Endothelial cell of umbilical vein (primary cell): ENCODE results near the gene TSTD2. TPM values are rescaled to one million over a fixed set of nuclear protein-coding genes. Genes with fewer than 3 reads are reported as not detected.

Source experiments
- BruUV-seq: library from RNA; stranded (reverse); fragments of 400-500 nt; replicated peaks from 2 replicates; lab custom pipeline; 2021; lab: Mats Ljungman, UMichigan
- CTCF ChIA-PET: fragments of 300-600, 350-600 bp; sonication (Branson Sonifier 250); formaldehyde crosslinking; loops from one replicate; lab custom pipeline; 2021; ENCODE audit warnings: antibody characterized with exemption, inconsistent platforms; lab: Charles Lee
- POLR2A ChIA-PET: fragments of 300-600, 350-600 bp; sonication (Branson Sonifier 250); formaldehyde crosslinking; loops from one replicate; lab custom pipeline; 2021; ENCODE audit warnings: antibody characterized with exemption, inconsistent platforms; lab: Charles Lee
- DNase-seq: peaks from one replicate; pipeline ENCODE4 v3.0.0-alpha.2; 2011; ENCODE audit warnings: low read depth, low spot score
- FAIRE-seq: peaks from 2 replicates; lab custom pipeline; 2011; peaks lifted over from hg19 to GRCh38; lab: Jason Lieb, UNC
- H2AFZ ChIP-seq: 2 replicates; pipeline ENCODE4 v1.6.0; 2012; ENCODE audit warnings: low read depth, low read length, control low read depth, inconsistent platforms
- H3K27ac ChIP-seq: 2 replicates; pipeline ENCODE4 v1.5.1; 2011; ENCODE audit warnings: low read depth, mild to moderate bottlenecking, control low read depth, low read length, moderate library complexity; ENCODE audit not compliant: insufficient read depth
- H3K27me3 ChIP-seq, 2 experiments: 2 replicates each; pipeline versions ENCODE4 v1.6.0 to v1.6.1; 2011; ENCODE audit warnings: low read length in 2 of 2, mixed read lengths in 1 of 2; ENCODE audit not compliant: control insufficient read depth in 2 of 2, insufficient read depth in 2 of 2
- H3K36me3 ChIP-seq, 2 experiments: 2 replicates in 1 of 2; 3 replicates in 1 of 2; pipeline ENCODE4 v1.5.1; 2011; ENCODE audit warnings: low read length in 2 of 2, mild to moderate bottlenecking in 1 of 2, moderate library complexity in 1 of 2; ENCODE audit not compliant: control insufficient read depth in 2 of 2, insufficient read depth in 2 of 2; ENCODE audit errors: extremely low read depth in 1 of 2
- H3K4me1 ChIP-seq: 3 replicates; pipeline ENCODE4 v1.5.1; 2011; ENCODE audit warnings: mild to moderate bottlenecking, low read length; ENCODE audit not compliant: control insufficient read depth, insufficient read depth; ENCODE audit errors: extremely low read depth
- H3K4me2 ChIP-seq: 2 replicates; pipeline ENCODE4 v1.6.1; 2011; ENCODE audit warnings: low read length, control low read depth, mixed read lengths; ENCODE audit not compliant: insufficient read depth
- H3K4me3 ChIP-seq, 3 experiments: fragments of 200-600 bp in 1 of 3; sonication (generic), shearing (Covaris generic) in 1 of 3; replicated peaks in 1 of 3; 2 replicates each; pipeline ENCODE4 v1.5.1; 2011 to 2016; ENCODE audit warnings: control low read depth in 3 of 3, low read length in 3 of 3, mild to moderate bottlenecking in 2 of 3, inconsistent platforms in 1 of 3, low read depth in 1 of 3, moderate library complexity in 1 of 3; ENCODE audit not compliant: insufficient read depth in 1 of 3
- H3K79me2 ChIP-seq: 2 replicates; pipeline ENCODE4 v1.6.0; 2012; ENCODE audit warnings: low read length, inconsistent platforms; ENCODE audit not compliant: control insufficient read depth, insufficient read depth
- H3K9ac ChIP-seq: replicated peaks from 2 replicates; pipeline ENCODE3; 2011; ENCODE audit warnings: low read length, control low read depth; ENCODE audit not compliant: insufficient read depth; ENCODE audit errors: extremely low read depth
- H3K9me1 ChIP-seq: replicated peaks from 3 replicates; pipeline ENCODE4 v1.6.0; 2011; ENCODE audit warnings: mild to moderate bottlenecking, low read length; ENCODE audit not compliant: control insufficient read depth, insufficient read depth; ENCODE audit errors: extremely low read depth
- H3K9me3 ChIP-seq: replicated peaks from 2 replicates; pipeline ENCODE4 v1.5.1; 2012; ENCODE audit warnings: low read length, inconsistent platforms; ENCODE audit not compliant: control insufficient read depth, insufficient read depth
- H4K20me1 ChIP-seq: replicated peaks from 2 replicates; pipeline ENCODE3; 2011; ENCODE audit warnings: mild to moderate bottlenecking, low read length; ENCODE audit not compliant: control insufficient read depth, insufficient read depth; ENCODE audit errors: extremely low read depth
- EZH2 ChIP-seq: IDR thresholded peaks from 2 replicates; pipeline ENCODE4 v1.6.1; 2012; ENCODE audit warnings: borderline replicate concordance, low read depth, mild to moderate bottlenecking, moderate library complexity, low read length, inconsistent platforms; ENCODE audit not compliant: severe bottlenecking
- FOS ChIP-seq: IDR thresholded peaks from 2 replicates; pipeline ENCODE4 v1.6.1; 2011; ENCODE audit warnings: mild to moderate bottlenecking, low read length, moderate library complexity, borderline replicate concordance; ENCODE audit not compliant: insufficient read depth
- GATA2 ChIP-seq: IDR thresholded peaks from 2 replicates; pipeline ENCODE4 v1.7.0; 2011; ENCODE audit warnings: low read depth, mild to moderate bottlenecking, moderate library complexity, mixed read lengths, low read length; ENCODE audit not compliant: insufficient read length, insufficient read depth
- JUN ChIP-seq: IDR thresholded peaks from 2 replicates; pipeline ENCODE4 v1.6.1; 2011; ENCODE audit warnings: borderline replicate concordance, low read depth; ENCODE audit not compliant: insufficient read length, insufficient read depth
- MYC ChIP-seq: IDR thresholded peaks from one replicate; pipeline ENCODE4 v1.6.1; 2011; ENCODE audit warnings: mild to moderate bottlenecking, low read depth, low read length
- POLR2A ChIP-seq: IDR thresholded peaks from 2 replicates; pipeline ENCODE4 v1.6.1; 2012; ENCODE audit warnings: low read depth, mild to moderate bottlenecking, control low read depth, low read length
- POLR2AphosphoS5 ChIP-seq: IDR thresholded peaks from 2 replicates; pipeline ENCODE4 v1.6.1; 2012; ENCODE audit warnings: low read depth, mild to moderate bottlenecking, control low read depth, low read length, moderate library complexity; ENCODE audit not compliant: insufficient read depth
- dilution Hi-C: fragments of 300-500 bp; cut with MboI; formaldehyde crosslinking; loops from one replicate; pipeline ENCODE4 v1.15.0; 2019; ENCODE audit warnings: low sequenced_read_pairs; ENCODE audit not compliant: extremely low pct_ligation_motif_present
- intact Hi-C: fragments of 100-400 bp; cut with micrococcal nuclease; formaldehyde crosslinking; loops from one replicate; pipeline ENCODE4 v1.10.0; 2022
- polyA plus RNA-seq, 4 experiments: library from polyadenylated mRNA; depleted of rRNA in 3 of 4; stranded (reverse) in 3 of 4; unstranded in 1 of 4; fragments of >200 nt; gene quantifications; 2 replicates each; pipeline versions ENCODE4 v1.2.1 to v1.2.3, GENCODE V29; 2011 to 2012; ENCODE audit warnings: missing spikeins in 1 of 4
- total RNA-seq: library from RNA; stranded (reverse); gene quantifications from 2 replicates; pipeline ENCODE4 v1.2.3, GENCODE V29; 2021
- TF ChIP-seq, protein P1 (sequence below): IDR thresholded peaks from 2 replicates; pipeline ENCODE4 v1.6.1; 2011; ENCODE audit not compliant: insufficient read depth, insufficient read length
- TF ChIP-seq, protein P2 (sequence below), 2 donors: IDR thresholded peaks; 1 replicate in 1 of 2; 2 replicates in 1 of 2; pipeline ENCODE4 v1.5.1; 2011; ENCODE audit warnings: low read length in 2 of 2, mild to moderate bottlenecking in 2 of 2, moderate library complexity in 2 of 2, control low read depth in 1 of 2, inconsistent platforms in 1 of 2, low read depth in 1 of 2; ENCODE audit not compliant: insufficient read depth in 1 of 2; ENCODE audit errors: extremely low read depth in 1 of 2

Gene TSTD2
- total and polyA plus RNA-seq, 2 donors (not counting 3 experiments of a cell fraction or from before 2014, with no cell fraction given), result 13.7 to 15.9 TPM

DNA sequence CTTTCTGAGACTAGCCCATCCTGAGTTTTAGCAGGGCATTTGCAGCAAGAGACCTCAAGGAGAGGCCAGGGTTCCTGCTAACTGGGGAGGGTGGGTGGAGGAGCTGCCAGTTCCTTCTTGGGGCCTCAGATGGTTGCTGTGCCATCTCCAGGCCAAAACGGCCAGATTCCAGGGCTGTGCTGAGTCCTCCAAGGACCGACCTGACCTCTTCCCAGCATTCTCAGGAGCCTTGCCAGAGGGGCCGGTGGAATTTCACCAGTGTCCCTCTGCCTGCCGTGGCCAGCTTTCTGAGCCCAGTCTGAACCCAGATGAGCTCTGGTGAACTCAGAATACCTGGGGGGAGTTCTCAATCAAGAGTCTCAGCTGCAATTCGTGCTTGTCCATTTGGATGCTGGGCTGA lies 54.3 kb downstream of the TSTD2 start:
- intact Hi-C loops, result loop anchor here (5.0 kb wide), 1 partner anchor 208 kb away; no protein-coding TSS in a partner anchor
- no peak for DNase-seq
- H3K9me3 ChIP-seq, result no peaks in the 10 kb centered on the region
- H2AFZ ChIP-seq, result no peak overlapping the region
- no peaks in the 10 kb centered on the region for H3K4me1 ChIP-seq
- no peaks in the 10 kb centered on the region for H4K20me1 ChIP-seq
- H3K9me1 ChIP-seq, result no peaks in the 10 kb centered on the region
- no peak overlapping the region for H3K4me3 ChIP-seq
- FAIRE-seq, result no peak
- no peak overlapping the region for H3K4me2 ChIP-seq
- POLR2A ChIA-PET, result no interaction called here
- H3K79me2 ChIP-seq, result no peaks in the 10 kb centered on the region
- dilution Hi-C loops, result no loop called here
- CTCF ChIA-PET, result interaction anchor here (1.1 to 1.4 kb wide), 2 partner anchors 9 to 110 kb away, joined by 3 read pairs; no protein-coding TSS in a partner anchor
- no peaks in the 10 kb centered on the region for H3K36me3 ChIP-seq
- no TSS peak for BruUV-seq
- H3K27ac ChIP-seq, result no peak overlapping the region
- TF ChIP-seq POLR2AphosphoS5, result no peak
- TF ChIP-seq, protein P1, sequence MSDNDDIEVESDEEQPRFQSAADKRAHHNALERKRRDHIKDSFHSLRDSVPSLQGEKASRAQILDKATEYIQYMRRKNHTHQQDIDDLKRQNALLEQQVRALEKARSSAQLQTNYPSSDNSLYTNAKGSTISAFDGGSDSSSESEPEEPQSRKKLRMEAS, result no peak
- TF ChIP-seq POLR2A, result no peak
- TF ChIP-seq EZH2, result no peak
- TF ChIP-seq, protein P2, sequence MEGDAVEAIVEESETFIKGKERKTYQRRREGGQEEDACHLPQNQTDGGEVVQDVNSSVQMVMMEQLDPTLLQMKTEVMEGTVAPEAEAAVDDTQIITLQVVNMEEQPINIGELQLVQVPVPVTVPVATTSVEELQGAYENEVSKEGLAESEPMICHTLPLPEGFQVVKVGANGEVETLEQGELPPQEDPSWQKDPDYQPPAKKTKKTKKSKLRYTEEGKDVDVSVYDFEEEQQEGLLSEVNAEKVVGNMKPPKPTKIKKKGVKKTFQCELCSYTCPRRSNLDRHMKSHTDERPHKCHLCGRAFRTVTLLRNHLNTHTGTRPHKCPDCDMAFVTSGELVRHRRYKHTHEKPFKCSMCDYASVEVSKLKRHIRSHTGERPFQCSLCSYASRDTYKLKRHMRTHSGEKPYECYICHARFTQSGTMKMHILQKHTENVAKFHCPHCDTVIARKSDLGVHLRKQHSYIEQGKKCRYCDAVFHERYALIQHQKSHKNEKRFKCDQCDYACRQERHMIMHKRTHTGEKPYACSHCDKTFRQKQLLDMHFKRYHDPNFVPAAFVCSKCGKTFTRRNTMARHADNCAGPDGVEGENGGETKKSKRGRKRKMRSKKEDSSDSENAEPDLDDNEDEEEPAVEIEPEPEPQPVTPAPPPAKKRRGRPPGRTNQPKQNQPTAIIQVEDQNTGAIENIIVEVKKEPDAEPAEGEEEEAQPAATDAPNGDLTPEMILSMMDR (IDR thresholded peaks at IDR 0.05; ENCODE audit: extremely low read depth in 1 of 2, insufficient read depth in 1 of 2, low read depth in 1 of 2, low read length in 2 of 2), result no peak
- TF ChIP-seq FOS, result no peak
- no peak for TF ChIP-seq MYC
- TF ChIP-seq JUN, result no peak
- no peak for TF ChIP-seq GATA2
- peaks cover 0 to 4% of the 10 kb centered on the region in 2 experiments for H3K27me3 ChIP-seq
- H3K9ac ChIP-seq, result no peak overlapping the region
